GM21381 (cell line): ENCODE data around the gene CHD9.

Experiments used
- ATAC-seq: cut with Tn5 transposase; IDR thresholded peaks from one replicate; pipeline ENCODE4 v1.9.1; 2021; ENCODE audit warnings: mild to moderate bottlenecking, moderate library complexity; ENCODE audit not compliant: unreplicated experiment

CHD9 gene

GRCh38 chr16:53091466-53092211 lies 36.8 kb downstream of the CHD9 start:
- ATAC-seq: peak; percentile 33

- no peak for ATAC-seq
These were observed 37.5 kb downstream of the CHD9 start for GRCh38 chr16:53092284-53092683.

- ATAC-seq: no peak
These were observed 38.5 kb downstream of the CHD9 start for GRCh38 chr16:53093162-53093744.

- ATAC-seq: peak; percentile 55
These were observed 39.3 kb downstream of the CHD9 start for GRCh38 chr16:53094013-53094630.

GRCh38 chr16:53097190-53097589 lies 42.4 kb downstream of the CHD9 start:
- no peak for ATAC-seq

- peak; percentile 57 for ATAC-seq
These were observed 43.9 kb downstream of the CHD9 start for GRCh38 chr16:53098526-53099317.

GRCh38 chr16:53099318-53100130 lies 44.7 kb downstream of the CHD9 start:
- peak; percentile 58 for ATAC-seq

GRCh38 chr16:53100131-53100748 lies 45.4 kb downstream of the CHD9 start:
- ATAC-seq: no peak

- no peak for ATAC-seq
These were observed 46.1 kb downstream of the CHD9 start for GRCh38 chr16:53100889-53101288.

- no peak for ATAC-seq
These were observed 49.0 kb downstream of the CHD9 start for GRCh38 chr16:53103811-53104210.

- no peak for ATAC-seq
These were observed 50.8 kb downstream of the CHD9 start for GRCh38 chr16:53105565-53105964.

GRCh38 chr16:53111078-53111791 lies 56.4 kb downstream of the CHD9 start:
- no peak for ATAC-seq

GRCh38 chr16:53112015-53112414 lies 57.2 kb downstream of the CHD9 start:
- ATAC-seq: no peak

GRCh38 chr16:53115047-53115446 lies 60.3 kb downstream of the CHD9 start:
- no peak for ATAC-seq

GRCh38 chr16:53115773-53116172 lies 61.0 kb downstream of the CHD9 start:
- ATAC-seq: no peak

- no peak for ATAC-seq
These were observed 66.3 kb downstream of the CHD9 start for GRCh38 chr16:53121043-53121620.

- no peak for ATAC-seq
These were observed 66.9 kb downstream of the CHD9 start for GRCh38 chr16:53121661-53122060.

GRCh38 chr16:53123747-53124146 lies 69.0 kb downstream of the CHD9 start:
- no peak for ATAC-seq

- ATAC-seq: no peak
These were observed 71.6 kb downstream of the CHD9 start for GRCh38 chr16:53126390-53126789.
